C4-2B (cell line): ENCODE data around the gene ANKRD12.

Source experiments
- ZFX ChIP-seq: fragments of 450-650 bp; IDR thresholded peaks from 2 replicates; pipeline ENCODE4 v1.6.1; 2017
- TF ChIP-seq, protein P1 (sequence below): fragments of 450-650 bp; conservative IDR thresholded peaks from 2 replicates; pipeline ENCODE4 v1.5.1; 2017; ENCODE audit warnings: mild to moderate bottlenecking

DNA sequence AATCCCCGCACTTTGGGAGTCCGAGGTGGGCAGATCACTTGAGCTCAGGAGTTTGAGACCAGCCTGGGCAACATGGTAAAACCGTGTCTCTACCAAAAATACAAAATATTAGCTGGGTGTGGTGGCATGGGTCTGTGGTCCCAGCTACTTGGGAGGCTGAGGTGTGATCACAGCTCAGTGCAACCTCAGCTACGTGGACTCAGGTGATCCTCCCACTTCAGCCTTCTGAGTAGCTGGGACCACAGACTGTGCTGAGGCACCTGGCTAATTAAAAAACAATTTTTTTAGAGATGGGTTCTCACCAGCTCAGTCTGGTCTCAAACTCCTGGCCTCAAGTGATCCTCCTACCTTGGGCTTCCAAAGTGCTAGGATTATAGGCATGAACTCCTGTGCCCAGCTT lies 23.4 kb downstream of the ANKRD12 start:
- TF ChIP-seq, protein P1, sequence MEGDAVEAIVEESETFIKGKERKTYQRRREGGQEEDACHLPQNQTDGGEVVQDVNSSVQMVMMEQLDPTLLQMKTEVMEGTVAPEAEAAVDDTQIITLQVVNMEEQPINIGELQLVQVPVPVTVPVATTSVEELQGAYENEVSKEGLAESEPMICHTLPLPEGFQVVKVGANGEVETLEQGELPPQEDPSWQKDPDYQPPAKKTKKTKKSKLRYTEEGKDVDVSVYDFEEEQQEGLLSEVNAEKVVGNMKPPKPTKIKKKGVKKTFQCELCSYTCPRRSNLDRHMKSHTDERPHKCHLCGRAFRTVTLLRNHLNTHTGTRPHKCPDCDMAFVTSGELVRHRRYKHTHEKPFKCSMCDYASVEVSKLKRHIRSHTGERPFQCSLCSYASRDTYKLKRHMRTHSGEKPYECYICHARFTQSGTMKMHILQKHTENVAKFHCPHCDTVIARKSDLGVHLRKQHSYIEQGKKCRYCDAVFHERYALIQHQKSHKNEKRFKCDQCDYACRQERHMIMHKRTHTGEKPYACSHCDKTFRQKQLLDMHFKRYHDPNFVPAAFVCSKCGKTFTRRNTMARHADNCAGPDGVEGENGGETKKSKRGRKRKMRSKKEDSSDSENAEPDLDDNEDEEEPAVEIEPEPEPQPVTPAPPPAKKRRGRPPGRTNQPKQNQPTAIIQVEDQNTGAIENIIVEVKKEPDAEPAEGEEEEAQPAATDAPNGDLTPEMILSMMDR, result no peak
- no peak for TF ChIP-seq ZFX
